HepG2 (cell line): ENCODE data around the gene NFE2L1. TPM values are rescaled to one million over a fixed set of nuclear protein-coding genes. Genes with fewer than 3 reads are reported as not detected.

Experiments
- ISL2 ChIP-seq: sonication (generic); formaldehyde crosslinking; IDR thresholded peaks from 2 replicates; pipeline ENCODE4 v1.5.0; 2020; ENCODE audit warnings: missing genetic modification reagents
- KIAA2018 ChIP-seq: sonication (generic); formaldehyde crosslinking; IDR thresholded peaks from 2 replicates; pipeline ENCODE4 v1.5.0; 2020; ENCODE audit warnings: mild to moderate bottlenecking, missing genetic modification reagents, borderline replicate concordance
- MLLT10 ChIP-seq: sonication (generic); formaldehyde crosslinking; IDR thresholded peaks from 2 replicates; pipeline ENCODE4 v1.4.0; 2020; ENCODE audit warnings: missing genetic modification reagents
- PHF8 ChIP-seq: sonication (generic); formaldehyde crosslinking; IDR thresholded peaks from 2 replicates; pipeline ENCODE4 v1.5.0; 2020; ENCODE audit warnings: missing genetic modification reagents
- SMARCE1 ChIP-seq: fragments of 450-650 bp; IDR thresholded peaks from 2 replicates; pipeline ENCODE4 v1.6.1; 2017; ENCODE audit warnings: borderline replicate concordance
- XBP1 ChIP-seq: sonication (generic); formaldehyde crosslinking; IDR thresholded peaks from 2 replicates; pipeline ENCODE4 v1.5.0; 2020; ENCODE audit warnings: missing genetic modification reagents
- ZNF572 ChIP-seq: sonication (generic); formaldehyde crosslinking; IDR thresholded peaks from 2 replicates; pipeline ENCODE4 v1.5.1; 2020; ENCODE audit warnings: mild to moderate bottlenecking, missing genetic modification reagents
- ZNF615 ChIP-seq: sonication (generic); formaldehyde crosslinking; IDR thresholded peaks from 2 replicates; pipeline ENCODE4 v1.5.0; 2020; ENCODE audit warnings: mild to moderate bottlenecking, missing genetic modification reagents, borderline replicate concordance
- ZNF776 ChIP-seq: sonication (generic); formaldehyde crosslinking; IDR thresholded peaks from 2 replicates; pipeline ENCODE4 v1.4.0; 2020; ENCODE audit warnings: mild to moderate bottlenecking, missing genetic modification reagents
- polyA plus RNA-seq, 8 experiments: library from polyadenylated mRNA; depleted of rRNA in 3 of 8; stranded (reverse) in 7 of 8; unstranded in 1 of 8; fragments of >200 nt; fragmentation: Illumina TruSeq in 4 of 8; extraction: Trizol in 4 of 8; gene quantifications; 2 replicates each; pipeline versions ENCODE4 v1.2.1 to v1.2.3, GENCODE V29; 2011 to 2016; ENCODE audit warnings: low read depth in 4 of 8, missing spikeins in 1 of 8, mixed read lengths in 1 of 8; ENCODE audit not compliant: insufficient read depth in 1 of 8
- total RNA-seq, 5 experiments: library from RNA; depleted of rRNA; stranded (reverse); fragments of >200 nt; fragmentation: Illumina TruSeq; extraction: Trizol; gene quantifications; 2 replicates each; pipeline ENCODE4 v1.2.3, GENCODE V29; 2016; ENCODE audit warnings: low read depth in 1 of 5
- TF ChIP-seq, protein P1 (sequence below): IDR thresholded peaks from 2 replicates; pipeline ENCODE4 v1.6.1; 2018; ENCODE audit warnings: missing genetic modification reagents, mild to moderate bottlenecking, missing compliant biosample characterization
- TF ChIP-seq, protein P2 (sequence below): sonication (generic); formaldehyde crosslinking; IDR thresholded peaks from 2 replicates; pipeline ENCODE4 v1.4.0; 2020; ENCODE audit warnings: low read depth, mild to moderate bottlenecking, missing genetic modification reagents
- TF ChIP-seq, protein P3 (sequence below): sonication (generic); formaldehyde crosslinking; IDR thresholded peaks from 2 replicates; pipeline ENCODE4 v1.5.0; 2020; ENCODE audit warnings: mild to moderate bottlenecking, missing genetic modification reagents, borderline replicate concordance

Gene NFE2L1
- total and polyA plus RNA-seq, 2 of the 13 experiments (the other 11 are each of a cell fraction or from before 2014, with no cell fraction given): 67.0 to 234 TPM

- TF ChIP-seq KIAA2018 (CRISPR knock-in tag) (no peak), MLLT10 (CRISPR knock-in tag) (no peak), ZNF776 (CRISPR knock-in tag) (peak; percentile 87), XBP1 (CRISPR knock-in tag) (no peak), SMARCE1 (no peak), ZNF615 (CRISPR knock-in tag) (no peak), ISL2 (CRISPR knock-in tag) (no peak), PHF8 (CRISPR knock-in tag) (no peak), ZNF572 (CRISPR knock-in tag) (peak; percentile 79; the same call in 1 of the 2 replicates)
- TF ChIP-seq, protein P1, sequence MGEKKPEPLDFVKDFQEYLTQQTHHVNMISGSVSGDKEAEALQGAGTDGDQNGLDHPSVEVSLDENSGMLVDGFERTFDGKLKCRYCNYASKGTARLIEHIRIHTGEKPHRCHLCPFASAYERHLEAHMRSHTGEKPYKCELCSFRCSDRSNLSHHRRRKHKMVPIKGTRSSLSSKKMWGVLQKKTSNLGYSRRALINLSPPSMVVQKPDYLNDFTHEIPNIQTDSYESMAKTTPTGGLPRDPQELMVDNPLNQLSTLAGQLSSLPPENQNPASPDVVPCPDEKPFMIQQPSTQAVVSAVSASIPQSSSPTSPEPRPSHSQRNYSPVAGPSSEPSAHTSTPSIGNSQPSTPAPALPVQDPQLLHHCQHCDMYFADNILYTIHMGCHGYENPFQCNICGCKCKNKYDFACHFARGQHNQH (CRISPR knock-in tag): 0 out of 2 replicates have a peak, but pooled peaks have one; percentile 8
- TF ChIP-seq, protein P2, sequence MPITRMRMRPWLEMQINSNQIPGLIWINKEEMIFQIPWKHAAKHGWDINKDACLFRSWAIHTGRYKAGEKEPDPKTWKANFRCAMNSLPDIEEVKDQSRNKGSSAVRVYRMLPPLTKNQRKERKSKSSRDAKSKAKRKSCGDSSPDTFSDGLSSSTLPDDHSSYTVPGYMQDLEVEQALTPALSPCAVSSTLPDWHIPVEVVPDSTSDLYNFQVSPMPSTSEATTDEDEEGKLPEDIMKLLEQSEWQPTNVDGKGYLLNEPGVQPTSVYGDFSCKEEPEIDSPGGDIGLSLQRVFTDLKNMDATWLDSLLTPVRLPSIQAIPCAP: 0 out of 2 replicates have a peak, but pooled peaks have one; percentile 65
- TF ChIP-seq, protein P3, sequence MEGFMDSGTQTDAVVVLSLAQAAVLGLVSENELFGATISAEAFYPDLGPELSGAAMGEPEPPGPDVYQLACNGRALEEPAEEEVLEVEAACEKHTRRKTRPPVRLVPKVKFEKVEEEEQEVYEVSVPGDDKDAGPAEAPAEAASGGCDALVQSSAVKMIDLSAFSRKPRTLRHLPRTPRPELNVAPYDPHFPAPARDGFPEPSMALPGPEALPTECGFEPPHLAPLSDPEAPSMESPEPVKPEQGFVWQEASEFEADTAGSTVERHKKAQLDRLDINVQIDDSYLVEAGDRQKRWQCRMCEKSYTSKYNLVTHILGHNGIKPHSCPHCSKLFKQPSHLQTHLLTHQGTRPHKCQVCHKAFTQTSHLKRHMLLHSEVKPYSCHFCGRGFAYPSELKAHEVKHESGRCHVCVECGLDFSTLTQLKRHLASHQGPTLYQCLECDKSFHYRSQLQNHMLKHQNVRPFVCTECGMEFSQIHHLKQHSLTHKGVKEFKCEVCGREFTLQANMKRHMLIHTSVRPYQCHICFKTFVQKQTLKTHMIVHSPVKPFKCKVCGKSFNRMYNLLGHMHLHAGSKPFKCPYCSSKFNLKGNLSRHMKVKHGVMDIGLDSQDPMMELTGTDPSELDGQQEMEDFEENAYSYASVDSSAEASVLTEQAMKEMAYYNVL (CRISPR knock-in tag): no peak; the same call in 1 of the 2 replicates
These were observed at the start of gene NFE2L1 (continued) for GRCh38 chr17:48047741-48048383.
